B cell (primary cell): ENCODE measurements around the gene CTNNA2. TPM values are rescaled to one million over a fixed set of nuclear protein-coding genes. Genes with fewer than 3 reads are reported as not detected.

Source experiments
- ATAC-seq: fragments of 200-7000 bp; cut with Tn5 transposase; one replicate; pipeline ENCODE4 v1.10.0; 2021; ENCODE audit warnings: low read depth, mild to moderate bottlenecking, moderate number of reproducible peaks, moderate library complexity
- CTCF ChIA-PET: fragments of 350-600 bp; sonication (Branson Sonifier 250); formaldehyde crosslinking; loops from one replicate; lab custom pipeline; 2021; ENCODE audit warnings: antibody characterized with exemption, inconsistent platforms; lab: Charles Lee
- POLR2A ChIA-PET: fragments of 350-600 bp; sonication (Branson Sonifier 250); formaldehyde crosslinking; loops from one replicate; lab custom pipeline; 2021; ENCODE audit warnings: antibody characterized with exemption; lab: Charles Lee
- DNase-seq: peaks from one replicate; pipeline ENCODE4 v3.0.0; 2013
- H2AFZ ChIP-seq: 2 replicates; pipeline ENCODE4 v1.6.1; 2012; ENCODE audit warnings: mild to moderate bottlenecking, low read depth, low read length; ENCODE audit not compliant: insufficient read depth, poor library complexity, severe bottlenecking
- H3K27ac ChIP-seq, 2 donors: 1 replicate in 1 of 2; 2 replicates in 1 of 2; pipeline ENCODE4 v1.5.1; 2012 to 2013; ENCODE audit warnings: low read length in 2 of 2, mild to moderate bottlenecking in 2 of 2, moderate library complexity in 1 of 2
- H3K27me3 ChIP-seq, 4 experiments: fragments of 200-600 bp in 1 of 4; sonication (generic) in 1 of 4; replicated peaks in 1 of 4; 1 replicate in 2 of 4; 2 replicates in 2 of 4; pipeline versions ENCODE4 v1.6.1 to v1.7.0; 2013 to 2016; ENCODE audit warnings: low read length in 3 of 4, mild to moderate bottlenecking in 2 of 4, mixed read lengths in 1 of 4, moderate library complexity in 1 of 4; ENCODE audit not compliant: insufficient read depth in 4 of 4, control insufficient read depth in 3 of 4; ENCODE audit errors: control extremely low read depth in 1 of 4
- H3K36me3 ChIP-seq, 2 experiments: replicated peaks in 1 of 2; 1 replicate in 1 of 2; 2 replicates in 1 of 2; pipeline versions ENCODE4 v1.6.1 to v1.7.1; 2013; ENCODE audit warnings: low read length in 1 of 2; ENCODE audit not compliant: insufficient read depth in 2 of 2, control insufficient read depth in 1 of 2; ENCODE audit errors: control extremely low read depth in 1 of 2, extremely low read depth in 1 of 2
- H3K4me1 ChIP-seq, 2 donors: fragments of 200-600 bp in 1 of 2; sonication (generic) in 1 of 2; 1 replicate in 1 of 2; 2 replicates in 1 of 2; pipeline versions ENCODE4 v1.5.1 to v1.6.1; 2013 to 2017; ENCODE audit warnings: low read length in 2 of 2; ENCODE audit not compliant: control insufficient read depth in 2 of 2, insufficient read depth in 2 of 2
- H3K4me2 ChIP-seq: replicated peaks from 2 replicates; pipeline ENCODE3; 2012; ENCODE audit warnings: mild to moderate bottlenecking, low read depth, low read length; ENCODE audit not compliant: poor library complexity, severe bottlenecking
- H3K4me3 ChIP-seq, 5 experiments: fragments of 200-600 bp in 1 of 5; sonication (generic) in 1 of 5; 1 replicate in 3 of 5; 2 replicates in 2 of 5; pipeline versions ENCODE4 v1.5.1 to v1.7.0; 2011 to 2016; ENCODE audit warnings: low read length in 4 of 5, mild to moderate bottlenecking in 4 of 5, low read depth in 2 of 5, control low read depth in 1 of 5, moderate library complexity in 1 of 5; ENCODE audit not compliant: insufficient read depth in 1 of 5; ENCODE audit errors: control extremely low read depth in 1 of 5, extremely low read depth in 1 of 5
- H3K79me2 ChIP-seq: fragments of 200-600 bp; sonication (generic); one replicate; pipeline ENCODE4 v1.6.0; 2016; ENCODE audit warnings: low read length; ENCODE audit not compliant: control insufficient read depth, insufficient read depth
- H3K9ac ChIP-seq: fragments of 200-600 bp; sonication (generic); 2 replicates; pipeline ENCODE4 v1.6.1; 2017; ENCODE audit warnings: mild to moderate bottlenecking, low read length, moderate library complexity
- H3K9me3 ChIP-seq, 3 donors: one replicate each; pipeline versions ENCODE4 v1.6.1 to v1.7.1; 2013; ENCODE audit warnings: low read length in 2 of 3; ENCODE audit not compliant: control insufficient read depth in 2 of 3, insufficient read depth in 1 of 3; ENCODE audit errors: control extremely low read depth in 1 of 3
- H4K20me1 ChIP-seq: 2 replicates; pipeline ENCODE4 v1.6.0; 2012; ENCODE audit warnings: mild to moderate bottlenecking, low read length; ENCODE audit not compliant: insufficient read depth, control insufficient read depth, poor library complexity, severe bottlenecking
- H3K27ac Mint-ChIP-seq: one replicate; pipeline ENCODE4 v1.8.0; 2021; ENCODE audit warnings: mixed read lengths
- H3K27me3 Mint-ChIP-seq: one replicate; pipeline ENCODE4 v1.8.0; 2021; ENCODE audit warnings: mixed read lengths
- H3K4me1 Mint-ChIP-seq: one replicate; pipeline ENCODE4 v1.8.0; 2021; ENCODE audit warnings: mixed read lengths
- H3K4me3 Mint-ChIP-seq: one replicate; pipeline ENCODE4 v1.8.0; 2021; ENCODE audit warnings: mixed read lengths
- H3K9me3 Mint-ChIP-seq: one replicate; pipeline ENCODE4 v1.8.0; 2022; ENCODE audit warnings: mixed read lengths; ENCODE audit not compliant: insufficient read depth
- CTCF ChIP-seq: fragments of 200-600 bp; IDR thresholded peaks from one replicate; pipeline ENCODE4 v1.8.0; 2022; ENCODE audit warnings: antibody characterized with exemption, mild to moderate bottlenecking
- EZH2 ChIP-seq: IDR thresholded peaks from 2 replicates; pipeline ENCODE4 v1.6.1; 2012; ENCODE audit warnings: borderline replicate concordance, low read depth, mild to moderate bottlenecking, moderate library complexity, low read length; ENCODE audit not compliant: insufficient read depth, poor library complexity, severe bottlenecking
- WGBS: methylation state at CpG from one replicate; pipeline ENCODE4 v1.1.5; 2013; ENCODE audit warnings: missing lambda C conversion rate; ENCODE audit not compliant: insufficient coverage; 5-methylcytosine and 5-hydroxymethylcytosine counted together
- intact Hi-C: fragments of 100-400 bp; cut with micrococcal nuclease; formaldehyde crosslinking; loops from one replicate; pipeline ENCODE4 v1.10.0; 2022
- polyA plus RNA-seq: library from polyadenylated mRNA; depleted of rRNA; stranded (reverse); fragments of >200 nt; gene quantifications from 2 replicates; pipeline ENCODE4 v1.2.3, GENCODE V29; 2012
- total RNA-seq, 2 donors: library from RNA; stranded (reverse); fragments of 120-200 nt in 1 of 2; gene quantifications; 1 replicate in 1 of 2; 2 replicates in 1 of 2; pipeline versions ENCODE4 v1.2.3 to v1.2.4, GENCODE V29; 2013 to 2022

The CTNNA2 gene
- total and polyA plus RNA-seq, 2 donors (not counting 1 experiment from before 2014, with no cell fraction given): not detected

DNA sequence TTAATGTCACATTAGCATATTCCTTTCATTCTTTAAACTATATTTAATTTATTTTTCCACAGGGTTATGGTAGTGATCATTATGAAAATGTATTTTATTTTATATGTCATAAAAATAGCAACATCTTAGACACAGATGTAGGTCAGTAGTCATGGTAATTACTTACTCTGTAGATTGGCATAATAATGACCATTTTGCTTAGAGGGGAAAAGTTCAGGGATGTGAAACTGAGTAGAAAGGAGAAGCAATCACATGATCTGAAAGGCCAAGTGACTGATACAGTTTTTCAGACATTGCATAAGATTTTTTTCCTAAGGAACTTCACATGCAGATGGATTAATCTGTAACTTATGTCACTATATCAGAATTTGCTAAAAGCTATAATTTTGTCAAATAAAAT lies 286.9 kb downstream of the CTNNA2 start:
- Histone ChIP-seq H3K9ac (no peak overlapping the region), H3K9me3 (no peaks in the 10 kb centered on the region), H4K20me1 (no peaks in the 10 kb centered on the region), H3K79me2 (no peaks in the 10 kb centered on the region), H2AFZ (no peak overlapping the region), H3K4me1 (no peaks in the 10 kb centered on the region), H3K27me3 (no peaks in the 10 kb centered on the region), H3K4me2 (no peak overlapping the region), H3K36me3 (no peaks in the 10 kb centered on the region), H3K27ac (no peak overlapping the region), H3K4me3 (no peak overlapping the region)
- DNase-seq (no peak), ATAC-seq (no peak)
- ChIA-PET CTCF (no interaction called here), POLR2A (no interaction called here)
- H3K4me3 Mint-ChIP-seq: no peak overlapping the region
- TF ChIP-seq EZH2: no peak
- TF ChIP-seq CTCF: no peak
- no peaks in the 10 kb centered on the region for H3K27me3 Mint-ChIP-seq
- intact Hi-C loops: no loop called here
- H3K4me1 Mint-ChIP-seq: no peaks in the 10 kb centered on the region
- no peak overlapping the region for H3K27ac Mint-ChIP-seq
- H3K9me3 Mint-ChIP-seq: peaks cover 8% of the 10 kb centered on the region

GRCh38 chr2:79801082-79801481 lies 288.2 kb downstream of the CTNNA2 start:
- Histone ChIP-seq H4K20me1 (no peaks in the 10 kb centered on the region), H3K4me2 (no peak overlapping the region), H2AFZ (no peak overlapping the region), H3K4me3 (no peak overlapping the region), H3K36me3 (no peaks in the 10 kb centered on the region), H3K9me3 (no peaks in the 10 kb centered on the region), H3K4me1 (no peaks in the 10 kb centered on the region), H3K79me2 (no peaks in the 10 kb centered on the region), H3K27ac (no peak overlapping the region), H3K27me3 (no peaks in the 10 kb centered on the region), H3K9ac (no peak overlapping the region)
- Mint-ChIP-seq H3K4me1 (no peaks in the 10 kb centered on the region), H3K27ac (no peak overlapping the region), H3K9me3 (peaks cover 10% of the 10 kb centered on the region), H3K4me3 (no peak overlapping the region), H3K27me3 (no peaks in the 10 kb centered on the region)
- no peak for ATAC-seq
- ChIA-PET POLR2A (no interaction called here), CTCF (no interaction called here)
- TF ChIP-seq CTCF: no peak
- no peak for TF ChIP-seq EZH2
- WGBS: 58% methylated on average over 2 of the region's 3 CpGs
- intact Hi-C loops: no loop called here
- no peak for DNase-seq
